HCT116 (cell line): ENCODE results near the gene KRTAP5-5. TPM values are rescaled to one million over a fixed set of nuclear protein-coding genes. Genes with fewer than 3 reads are reported as not detected.

ENCODE experiments used
- ATAC-seq: fragments of 200-7000 bp; cut with Tn5 transposase; 2 replicates; pipeline ENCODE4 v1.9.1; 2020; ENCODE audit warnings: mild to moderate bottlenecking, moderate library complexity
- BruUV-seq: library from RNA; stranded (reverse); fragments of 400-500 nt; replicated peaks from 2 replicates; lab custom pipeline; 2021; lab: Mats Ljungman, UMichigan
- CTCF ChIA-PET: fragments of 300-600 bp; sonication (Branson Sonifier 250); formaldehyde crosslinking; loops from one replicate; lab custom pipeline; 2021; ENCODE audit warnings: antibody characterized with exemption; lab: Charles Lee
- POLR2A ChIA-PET: fragments of 300-600, 350-600 bp; sonication (Branson Sonifier 250); formaldehyde crosslinking; loops from one replicate; lab custom pipeline; 2021; ENCODE audit warnings: antibody characterized with exemption; lab: Charles Lee
- RAD21 ChIA-PET, 2 experiments: fragments of 300-600 bp; sonication (Branson Sonifier 250); formaldehyde crosslinking; loops; one replicate each; lab custom pipeline; 2023; ENCODE audit warnings: low total read pairs in 2 of 2; ENCODE audit not compliant: uncharacterized antibody in 2 of 2, unreplicated experiment in 2 of 2, low non-redundant PET in 1 of 2; lab: Charles Lee
- DNase-seq: peaks from one replicate; pipeline ENCODE4 v3.0.0-alpha.2; 2010; ENCODE audit warnings: low read depth, low spot score
- H2AFZ ChIP-seq: fragments of 200-600 bp; shearing (Covaris generic), sonication (generic); 2 replicates; pipeline ENCODE4 v1.6.1; 2017; ENCODE audit warnings: low read depth, mixed run types, mixed read lengths, antibody characterized with exemption, low read length; ENCODE audit not compliant: poor library complexity, severe bottlenecking
- H3K27ac ChIP-seq: 2 replicates; pipeline ENCODE4 v1.5.1; 2012; ENCODE audit warnings: low read depth, low read length
- H3K27me3 ChIP-seq: fragments of 200-600 bp; sonication (generic); 2 replicates; pipeline ENCODE4 v1.6.1; 2016; ENCODE audit warnings: mixed run types, low read length, mixed read lengths; ENCODE audit not compliant: insufficient read depth
- H3K36me3 ChIP-seq, 2 experiments: fragments of 200-500 bp in 1 of 2; fragments of 200-600 bp in 1 of 2; sonication (Bioruptor generic) in 1 of 2; sonication (generic) in 1 of 2; 2 replicates each; pipeline versions ENCODE4 v1.5.1 to v1.6.1; 2014 to 2016; ENCODE audit warnings: low read length in 2 of 2, inconsistent platforms in 1 of 2, mixed read lengths in 1 of 2, mixed run types in 1 of 2; ENCODE audit not compliant: insufficient read depth in 2 of 2, control insufficient read depth in 1 of 2
- H3K4me1 ChIP-seq, 2 experiments: fragments of 200-600 bp in 1 of 2; sonication (generic) in 1 of 2; 2 replicates each; pipeline versions ENCODE4 v1.5.1 to v1.6.1; 2012 to 2017; ENCODE audit warnings: low read length in 2 of 2, inconsistent platforms in 1 of 2, mild to moderate bottlenecking in 1 of 2, mixed read lengths in 1 of 2, mixed run types in 1 of 2, moderate library complexity in 1 of 2; ENCODE audit not compliant: insufficient read depth in 2 of 2, control insufficient read depth in 1 of 2
- H3K4me2 ChIP-seq: fragments of 200-600 bp; sonication (generic); 2 replicates; pipeline ENCODE4 v1.6.1; 2017; ENCODE audit warnings: mixed run types, low read length, mixed read lengths
- H3K4me3 ChIP-seq, 2 experiments: fragments of 200-600 bp in 1 of 2; sonication (generic) in 1 of 2; replicated peaks in 1 of 2; 2 replicates each; pipeline ENCODE4 v1.5.1; 2011 to 2016; ENCODE audit warnings: low read length in 2 of 2, control low read depth in 1 of 2, low read depth in 1 of 2, mild to moderate bottlenecking in 1 of 2, mixed read lengths in 1 of 2, mixed run types in 1 of 2
- H3K79me2 ChIP-seq: fragments of 200-600 bp; sonication (generic); 2 replicates; pipeline ENCODE4 v1.6.1; 2017; ENCODE audit warnings: mild to moderate bottlenecking, mixed run types, low read length, moderate library complexity, mixed read lengths; ENCODE audit not compliant: insufficient read depth
- H3K9ac ChIP-seq: fragments of 200-600 bp; sonication (generic); 2 replicates; pipeline ENCODE4 v1.6.1; 2016; ENCODE audit warnings: low read length, mixed read lengths
- H3K9me2 ChIP-seq: fragments of 200-600 bp; sonication (generic), shearing (Covaris generic); 2 replicates; pipeline ENCODE4 v1.6.1; 2017; ENCODE audit warnings: mixed run types, mild to moderate bottlenecking, moderate library complexity; ENCODE audit not compliant: insufficient read depth
- H3K9me3 ChIP-seq, 2 experiments: fragments of 200-500 bp in 1 of 2; fragments of 200-600 bp in 1 of 2; sonication (Bioruptor generic) in 1 of 2; sonication (generic) in 1 of 2; 2 replicates each; pipeline ENCODE4 v1.6.1; 2014 to 2017; ENCODE audit warnings: low read length in 2 of 2, mixed read lengths in 2 of 2, inconsistent platforms in 1 of 2, low read depth in 1 of 2, mild to moderate bottlenecking in 1 of 2, mixed run types in 1 of 2, moderate library complexity in 1 of 2; ENCODE audit not compliant: control insufficient read depth in 1 of 2, insufficient read depth in 1 of 2
- H4K20me1 ChIP-seq: fragments of 200-600 bp; sonication (generic), shearing (Covaris generic); 2 replicates; pipeline ENCODE4 v1.6.1; 2017; ENCODE audit warnings: mixed run types, mild to moderate bottlenecking, moderate library complexity; ENCODE audit not compliant: insufficient read depth
- CEBPB ChIP-seq: IDR thresholded peaks from 2 replicates; pipeline ENCODE4 v1.6.1; 2012; ENCODE audit warnings: low read depth
- EZH2phosphoT487 ChIP-seq: fragments of 200-600 bp; IDR thresholded peaks from 2 replicates; pipeline ENCODE4 v1.6.1; 2018; ENCODE audit warnings: antibody characterized with exemption, borderline replicate concordance
- FOSL1 ChIP-seq: IDR thresholded peaks from 2 replicates; pipeline ENCODE4 v1.6.1; 2012; ENCODE audit warnings: low read depth
- JUND ChIP-seq: IDR thresholded peaks from 2 replicates; pipeline ENCODE4 v1.6.1; 2012
- POLR2A ChIP-seq: IDR thresholded peaks from 2 replicates; pipeline ENCODE4 v1.7.0; 2011; ENCODE audit warnings: borderline replicate concordance; ENCODE audit not compliant: insufficient read depth, insufficient read length; ENCODE audit errors: extremely low read depth
- POLR2AphosphoS5 ChIP-seq: IDR thresholded peaks from 2 replicates; pipeline ENCODE4 v1.6.1; 2011; ENCODE audit warnings: mild to moderate bottlenecking, low read depth, low read length, moderate library complexity
- RAD21 ChIP-seq: IDR thresholded peaks from 2 replicates; pipeline ENCODE4 v1.6.1; 2012; ENCODE audit warnings: low read depth, mild to moderate bottlenecking
- SIN3A ChIP-seq: IDR thresholded peaks from 2 replicates; pipeline ENCODE4 v1.6.1; 2012; ENCODE audit warnings: low read depth
- TCF7L2 ChIP-seq: IDR thresholded peaks from 2 replicates; pipeline ENCODE4 v1.7.0; 2011; ENCODE audit warnings: borderline replicate concordance, inconsistent platforms; ENCODE audit not compliant: insufficient read depth, insufficient read length; ENCODE audit errors: extremely low read depth
- YY1 ChIP-seq: IDR thresholded peaks from 2 replicates; pipeline ENCODE4 v1.6.1; 2011; ENCODE audit warnings: low read length, low read depth, moderate library complexity, mild to moderate bottlenecking; ENCODE audit not compliant: insufficient replicate concordance; ENCODE audit errors: extremely low read depth
- ZFX ChIP-seq: fragments of 450-650 bp; IDR thresholded peaks from 2 replicates; pipeline ENCODE4 v1.6.1; 2017
- ZNF274 ChIP-seq: fragments of 200-500 bp; sonication (Bioruptor generic); IDR thresholded peaks from 2 replicates; pipeline ENCODE4 v1.6.1; 2014; ENCODE audit warnings: mild to moderate bottlenecking, low read depth, low read length, inconsistent platforms
- intact Hi-C: fragments of 100-400 bp; cut with micrococcal nuclease; formaldehyde crosslinking; loops from 2 replicates; pipeline ENCODE4 v1.10.0; 2022
- total RNA-seq: library from RNA; stranded (reverse); gene quantifications from one replicate; pipeline ENCODE4 v1.2.1, GENCODE V29; 2021; ENCODE audit not compliant: unreplicated experiment
- TF ChIP-seq, protein P1 (sequence below): IDR thresholded peaks from 2 replicates; pipeline ENCODE4 v1.6.1; 2011; ENCODE audit warnings: mild to moderate bottlenecking, low read length, moderate library complexity; ENCODE audit not compliant: insufficient replicate concordance; ENCODE audit errors: extremely low read depth
- TF ChIP-seq, protein P2 (sequence below): IDR thresholded peaks from 2 replicates; pipeline ENCODE4 v1.6.1; 2012
- TF ChIP-seq, protein P3 (sequence below): IDR thresholded peaks from 2 replicates; pipeline ENCODE4 v1.6.1; 2012
- TF ChIP-seq, protein P4 (sequence below): IDR thresholded peaks from 2 replicates; pipeline ENCODE4 v1.6.1; 2012; ENCODE audit warnings: low read depth

KRTAP5-5 gene
- total RNA-seq, 1 experiment from 2014 or later, result not detected

DNA sequence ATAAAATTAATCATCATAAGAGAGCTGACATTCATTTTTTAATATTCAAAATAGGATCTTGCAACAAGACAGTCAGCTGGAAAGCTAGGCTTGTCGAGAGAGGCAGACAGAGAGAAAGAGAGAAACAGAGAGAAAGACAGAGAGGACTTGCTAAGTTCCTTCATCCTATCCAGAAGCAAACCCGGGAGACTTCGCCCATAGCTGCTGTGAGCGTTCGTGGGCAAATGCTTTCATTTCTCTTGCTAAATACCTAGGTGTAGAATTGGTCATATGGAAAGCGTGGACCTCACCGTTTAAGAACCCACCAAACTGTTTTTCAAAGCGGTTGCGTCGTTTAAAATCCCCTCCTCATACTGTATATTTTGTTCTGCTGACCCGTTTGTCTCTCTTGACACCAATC, 42.1 kb downstream of the KRTAP5-5 start:
- Histone ChIP-seq H4K20me1 (no peaks in the 10 kb centered on the region), H3K9ac (no peak overlapping the region), H3K27ac (no peak overlapping the region), H3K9me3 (no peaks in the 10 kb centered on the region), H3K4me1 (no peaks in the 10 kb centered on the region), H3K79me2 (no peaks in the 10 kb centered on the region), H2AFZ (no peak overlapping the region)
- ChIA-PET POLR2A (no interaction called here), CTCF (no interaction called here), RAD21 (no interaction called here)
- ATAC-seq, result no peak
- TF ChIP-seq RAD21, result no peak
- TF ChIP-seq CEBPB, result no peak
- no peak for TF ChIP-seq TCF7L2
- TF ChIP-seq, protein P1, sequence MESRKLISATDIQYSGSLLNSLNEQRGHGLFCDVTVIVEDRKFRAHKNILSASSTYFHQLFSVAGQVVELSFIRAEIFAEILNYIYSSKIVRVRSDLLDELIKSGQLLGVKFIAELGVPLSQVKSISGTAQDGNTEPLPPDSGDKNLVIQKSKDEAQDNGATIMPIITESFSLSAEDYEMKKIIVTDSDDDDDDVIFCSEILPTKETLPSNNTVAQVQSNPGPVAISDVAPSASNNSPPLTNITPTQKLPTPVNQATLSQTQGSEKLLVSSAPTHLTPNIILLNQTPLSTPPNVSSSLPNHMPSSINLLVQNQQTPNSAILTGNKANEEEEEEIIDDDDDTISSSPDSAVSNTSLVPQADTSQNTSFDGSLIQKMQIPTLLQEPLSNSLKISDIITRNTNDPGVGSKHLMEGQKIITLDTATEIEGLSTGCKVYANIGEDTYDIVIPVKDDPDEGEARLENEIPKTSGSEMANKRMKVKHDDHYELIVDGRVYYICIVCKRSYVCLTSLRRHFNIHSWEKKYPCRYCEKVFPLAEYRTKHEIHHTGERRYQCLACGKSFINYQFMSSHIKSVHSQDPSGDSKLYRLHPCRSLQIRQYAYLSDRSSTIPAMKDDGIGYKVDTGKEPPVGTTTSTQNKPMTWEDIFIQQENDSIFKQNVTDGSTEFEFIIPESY, result no peak
- TF ChIP-seq, protein P2, sequence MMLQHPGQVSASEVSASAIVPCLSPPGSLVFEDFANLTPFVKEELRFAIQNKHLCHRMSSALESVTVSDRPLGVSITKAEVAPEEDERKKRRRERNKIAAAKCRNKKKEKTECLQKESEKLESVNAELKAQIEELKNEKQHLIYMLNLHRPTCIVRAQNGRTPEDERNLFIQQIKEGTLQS, result no peak
- TF ChIP-seq ZFX, result no peak
- TF ChIP-seq ZNF274, result no peak
- TF ChIP-seq, protein P3, sequence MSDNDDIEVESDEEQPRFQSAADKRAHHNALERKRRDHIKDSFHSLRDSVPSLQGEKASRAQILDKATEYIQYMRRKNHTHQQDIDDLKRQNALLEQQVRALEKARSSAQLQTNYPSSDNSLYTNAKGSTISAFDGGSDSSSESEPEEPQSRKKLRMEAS, result no peak
- no peak for TF ChIP-seq POLR2A
- TF ChIP-seq POLR2AphosphoS5, result no peak
- TF ChIP-seq JUND, result no peak
- no peak for TF ChIP-seq EZH2phosphoT487
- no peak for TF ChIP-seq SIN3A
- TF ChIP-seq, protein P4, sequence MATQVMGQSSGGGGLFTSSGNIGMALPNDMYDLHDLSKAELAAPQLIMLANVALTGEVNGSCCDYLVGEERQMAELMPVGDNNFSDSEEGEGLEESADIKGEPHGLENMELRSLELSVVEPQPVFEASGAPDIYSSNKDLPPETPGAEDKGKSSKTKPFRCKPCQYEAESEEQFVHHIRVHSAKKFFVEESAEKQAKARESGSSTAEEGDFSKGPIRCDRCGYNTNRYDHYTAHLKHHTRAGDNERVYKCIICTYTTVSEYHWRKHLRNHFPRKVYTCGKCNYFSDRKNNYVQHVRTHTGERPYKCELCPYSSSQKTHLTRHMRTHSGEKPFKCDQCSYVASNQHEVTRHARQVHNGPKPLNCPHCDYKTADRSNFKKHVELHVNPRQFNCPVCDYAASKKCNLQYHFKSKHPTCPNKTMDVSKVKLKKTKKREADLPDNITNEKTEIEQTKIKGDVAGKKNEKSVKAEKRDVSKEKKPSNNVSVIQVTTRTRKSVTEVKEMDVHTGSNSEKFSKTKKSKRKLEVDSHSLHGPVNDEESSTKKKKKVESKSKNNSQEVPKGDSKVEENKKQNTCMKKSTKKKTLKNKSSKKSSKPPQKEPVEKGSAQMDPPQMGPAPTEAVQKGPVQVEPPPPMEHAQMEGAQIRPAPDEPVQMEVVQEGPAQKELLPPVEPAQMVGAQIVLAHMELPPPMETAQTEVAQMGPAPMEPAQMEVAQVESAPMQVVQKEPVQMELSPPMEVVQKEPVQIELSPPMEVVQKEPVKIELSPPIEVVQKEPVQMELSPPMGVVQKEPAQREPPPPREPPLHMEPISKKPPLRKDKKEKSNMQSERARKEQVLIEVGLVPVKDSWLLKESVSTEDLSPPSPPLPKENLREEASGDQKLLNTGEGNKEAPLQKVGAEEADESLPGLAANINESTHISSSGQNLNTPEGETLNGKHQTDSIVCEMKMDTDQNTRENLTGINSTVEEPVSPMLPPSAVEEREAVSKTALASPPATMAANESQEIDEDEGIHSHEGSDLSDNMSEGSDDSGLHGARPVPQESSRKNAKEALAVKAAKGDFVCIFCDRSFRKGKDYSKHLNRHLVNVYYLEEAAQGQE, result no peak
- no peak for TF ChIP-seq FOSL1
- no peak for TF ChIP-seq YY1
- TF ChIP-seq, all 23 proteins: peak for 0
- H3K9me2 ChIP-seq, result no peaks in the 10 kb centered on the region
- intact Hi-C loops, result no loop called here
- no peak for DNase-seq
- no peak overlapping the region for H3K4me3 ChIP-seq
- no peak overlapping the region for H3K4me2 ChIP-seq
- H3K27me3 ChIP-seq, result peaks cover 48% of the 10 kb centered on the region; the same call in 1 of the 2 replicates
- H3K36me3 ChIP-seq, result no peaks in the 10 kb centered on the region
- no TSS peak for BruUV-seq
